ENCODE data around the gene EIF5B. TPM values are rescaled to one million over a fixed set of nuclear protein-coding genes. Genes with fewer than 3 reads are reported as not detected.

Gene EIF5B
- total RNA-seq, 1 donor from 2014 or later: 26.8 TPM

DNA sequence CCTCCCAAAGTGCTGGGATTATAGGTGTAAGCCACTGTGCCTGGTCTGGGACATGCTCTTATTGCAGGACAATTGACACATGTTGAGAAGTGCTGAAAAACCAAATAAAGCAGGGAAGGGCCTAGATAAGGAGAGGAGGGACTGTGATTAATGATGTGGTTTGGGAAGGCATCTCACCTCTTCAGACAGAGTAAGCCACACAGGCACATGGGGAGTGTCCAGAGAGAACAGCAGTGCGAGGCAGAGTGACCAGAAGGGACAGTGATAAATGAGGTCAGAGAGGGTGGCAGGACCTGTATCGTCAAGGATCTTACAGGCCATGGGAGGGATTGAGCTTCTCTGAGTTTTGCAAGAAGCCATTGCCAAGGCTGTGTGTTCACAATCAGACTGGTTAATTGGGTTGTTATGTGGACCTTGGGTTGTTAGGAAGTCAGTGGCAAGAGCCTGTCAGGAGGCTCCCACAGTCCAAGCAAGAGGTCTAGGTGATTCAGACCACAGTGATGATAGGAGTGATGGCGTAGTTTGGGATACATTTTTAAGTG lies 58.5 kb downstream of the EIF5B start:
- H3K4me3 ChIP-seq: no peak overlapping the region
- H4K20me1 ChIP-seq (ENCODE audit: low read depth): no peaks in the 10 kb centered on the region
- Mint-ChIP-seq H3K4me3 (no peak overlapping the region), H3K27ac (no peak overlapping the region), H3K36me3 (peaks cover 26% of the 10 kb centered on the region), H3K27me3 (ENCODE audit: insufficient read depth, low read depth) (no peaks in the 10 kb centered on the region), H3K4me1 (no peaks in the 10 kb centered on the region), H3K9me3 (no peaks in the 10 kb centered on the region)
- no peak overlapping the region for H2AFZ ChIP-seq (replicated peaks)
- no peak overlapping the region for H3K9ac ChIP-seq
- H3F3A ChIP-seq (ENCODE audit: low read depth): peaks cover 6% of the 10 kb centered on the region
- H3K79me2 ChIP-seq (ENCODE audit: low read depth): no peaks in the 10 kb centered on the region
- H3K4me2 ChIP-seq: no peak overlapping the region
- TF ChIP-seq CTCF (IDR thresholded peaks at IDR 0.05) (no peak), EZH2phosphoT487 (IDR thresholded peaks at IDR 0.05) (no peak), EZH2 (IDR thresholded peaks at IDR 0.05) (no peak)
- no peaks in the 10 kb centered on the region for H3K27me3 ChIP-seq
- no peak overlapping the region for H3K27ac ChIP-seq
- no peak for DNase-seq (ENCODE audit: low spot score)
- H3K9me3 ChIP-seq (ENCODE audit: low read depth): no peaks in the 10 kb centered on the region
- H3K36me3 ChIP-seq: peaks cover 18% of the 10 kb centered on the region
- H3K4me1 ChIP-seq: no peaks in the 10 kb centered on the region

DNA sequence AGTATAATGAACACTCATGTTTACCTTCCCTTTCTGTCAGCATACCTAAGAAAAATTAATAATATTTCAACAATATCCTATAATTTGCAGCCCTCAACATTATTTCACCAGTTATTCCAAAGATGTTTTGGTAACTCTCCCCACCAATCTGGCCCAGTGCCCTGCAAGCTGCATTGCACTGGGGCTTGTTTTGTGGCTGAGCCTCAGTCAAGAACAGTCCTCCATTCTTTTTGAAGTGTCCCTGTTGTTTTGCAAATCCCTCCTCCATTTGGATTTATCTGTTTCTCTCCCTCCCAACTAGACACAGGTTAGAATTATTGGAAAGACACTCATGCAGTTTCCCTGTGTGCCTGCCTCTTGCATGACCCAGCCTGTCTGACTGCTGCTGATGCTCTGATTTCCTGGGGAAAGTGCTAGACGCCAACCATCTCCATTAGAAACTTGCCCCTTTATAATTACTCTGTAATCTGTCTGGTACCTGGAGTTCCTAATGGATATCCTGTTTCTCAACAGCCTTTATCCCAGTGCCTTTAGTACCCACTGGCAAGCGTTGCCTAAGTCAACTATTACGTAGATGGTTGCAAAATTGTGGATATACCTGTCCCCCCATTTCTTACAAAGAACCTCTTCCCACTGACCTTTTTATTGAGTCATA lies 60.2 kb downstream of the EIF5B start:
- no peak overlapping the region for H3K4me3 ChIP-seq
- no peak overlapping the region for H3K27ac ChIP-seq
- no peaks in the 10 kb centered on the region for H3K27me3 ChIP-seq
- peaks cover 7% of the 10 kb centered on the region for H3F3A ChIP-seq (ENCODE audit: low read depth)
- peaks cover 23% of the 10 kb centered on the region for H3K36me3 ChIP-seq
- no peak overlapping the region for H3K4me2 ChIP-seq
- no peak overlapping the region for H3K27ac Mint-ChIP-seq
- no peaks in the 10 kb centered on the region for H3K79me2 ChIP-seq (ENCODE audit: low read depth)
- no peaks in the 10 kb centered on the region for H3K9me3 Mint-ChIP-seq
- H3K9me3 ChIP-seq (ENCODE audit: low read depth): no peaks in the 10 kb centered on the region
- H3K27me3 Mint-ChIP-seq (ENCODE audit: insufficient read depth, low read depth): no peaks in the 10 kb centered on the region
- TF ChIP-seq CTCF (IDR thresholded peaks at IDR 0.05): no peak
- no peak for TF ChIP-seq EZH2phosphoT487 (IDR thresholded peaks at IDR 0.05)
- no peak for TF ChIP-seq EZH2 (IDR thresholded peaks at IDR 0.05)
- no peak overlapping the region for H3K4me3 Mint-ChIP-seq
- no peak overlapping the region for H2AFZ ChIP-seq (replicated peaks)
- H3K36me3 Mint-ChIP-seq: peaks cover 29% of the 10 kb centered on the region
- H4K20me1 ChIP-seq (ENCODE audit: low read depth): no peaks in the 10 kb centered on the region
- no peak for DNase-seq (ENCODE audit: low spot score)
- H3K9ac ChIP-seq: no peak overlapping the region
- H3K4me1 ChIP-seq: no peaks in the 10 kb centered on the region
- peaks cover under 1% of the 10 kb centered on the region for H3K4me1 Mint-ChIP-seq

DNA sequence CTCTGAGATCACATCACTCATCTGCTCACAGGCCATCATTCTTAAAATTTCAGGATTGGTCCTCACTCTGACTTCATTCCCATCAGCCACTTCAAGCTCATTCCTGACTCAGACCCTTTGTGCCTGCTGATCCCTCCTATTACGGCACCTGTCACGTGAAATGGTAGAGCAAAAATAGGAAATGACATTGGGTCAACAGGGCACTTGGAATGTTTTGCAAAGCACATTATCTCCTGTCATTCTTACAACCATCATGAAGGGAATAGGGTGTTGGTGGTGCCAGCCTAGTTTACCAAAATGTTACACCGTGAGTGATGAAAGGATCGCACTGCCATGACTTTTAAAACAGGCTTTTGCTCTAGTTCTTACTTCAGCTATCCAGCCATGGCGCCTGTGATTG lies 61.1 kb downstream of the EIF5B start:
- TF ChIP-seq CTCF (IDR thresholded peaks at IDR 0.05): no peak
- TF ChIP-seq EZH2 (IDR thresholded peaks at IDR 0.05): no peak
- TF ChIP-seq EZH2phosphoT487 (IDR thresholded peaks at IDR 0.05): no peak
- peaks cover 15% of the 10 kb centered on the region for H3F3A ChIP-seq (ENCODE audit: low read depth)

More for the DNA sequence above, 61.1 kb downstream of the EIF5B start:
- H3K9ac ChIP-seq: no peak overlapping the region
- DNase-seq (ENCODE audit: low spot score): no peak
- H3K4me1 Mint-ChIP-seq: peaks cover 8% of the 10 kb centered on the region
- H3K4me3 ChIP-seq: no peak overlapping the region
- H3K4me3 Mint-ChIP-seq: no peak overlapping the region
- H3K27ac ChIP-seq: no peak overlapping the region
- no peaks in the 10 kb centered on the region for H3K79me2 ChIP-seq (ENCODE audit: low read depth)
- no peak overlapping the region for H3K4me2 ChIP-seq
- H3K9me3 Mint-ChIP-seq: no peaks in the 10 kb centered on the region
- peaks cover 23% of the 10 kb centered on the region for H3K36me3 ChIP-seq
- peaks cover 37% of the 10 kb centered on the region for H3K36me3 Mint-ChIP-seq
- H4K20me1 ChIP-seq (ENCODE audit: low read depth): peaks cover 8% of the 10 kb centered on the region
- H3K27me3 ChIP-seq: no peaks in the 10 kb centered on the region
- H2AFZ ChIP-seq (replicated peaks): no peak overlapping the region
- H3K27me3 Mint-ChIP-seq (ENCODE audit: insufficient read depth, low read depth): peaks cover 2% of the 10 kb centered on the region
- H3K4me1 ChIP-seq: no peaks in the 10 kb centered on the region
- H3K9me3 ChIP-seq (ENCODE audit: low read depth): no peaks in the 10 kb centered on the region
- no peak overlapping the region for H3K27ac Mint-ChIP-seq

Data from neural progenitor cell (in vitro differentiated cells).